BJ (cell line): ENCODE measurements around the gene ITGAX. TPM values are rescaled to one million over a fixed set of nuclear protein-coding genes. Genes with fewer than 3 reads are reported as not detected.

ENCODE experiments used
- CTCF ChIA-PET: fragments of 350-600 bp; formaldehyde crosslinking; extraction: SDS; loops from one replicate; lab custom pipeline; 2021; ENCODE audit warnings: antibody characterized with exemption, inconsistent platforms; lab: Yijun Ruan, JAX
- POLR2A ChIA-PET: fragments of 300-600 bp; sonication (Branson Sonifier 250); formaldehyde crosslinking; extraction: SDS; loops from one replicate; lab custom pipeline; 2021; ENCODE audit warnings: antibody characterized with exemption; lab: Charles Lee
- DNase-seq: peaks from one replicate; pipeline ENCODE4 v3.0.0-alpha.2; 2011; ENCODE audit warnings: low read depth
- H3K27me3 ChIP-seq: 2 replicates; pipeline ENCODE4 v1.6.0; 2011; ENCODE audit warnings: low read length; ENCODE audit not compliant: control insufficient read depth, insufficient read depth
- H3K36me3 ChIP-seq: 2 replicates; pipeline ENCODE4 v1.5.1; 2011; ENCODE audit warnings: low read length; ENCODE audit not compliant: control insufficient read depth, insufficient read depth
- H3K4me3 ChIP-seq: 2 replicates; pipeline ENCODE4 v1.5.1; 2011; ENCODE audit warnings: low read depth, mild to moderate bottlenecking, control low read depth, low read length
- polyA plus RNA-seq: library from polyadenylated mRNA; depleted of rRNA; stranded (reverse); fragments of >200 nt; gene quantifications from 2 replicates; pipeline ENCODE4 v1.2.3, GENCODE V29; 2011
- TF ChIP-seq, protein P1 (sequence below): IDR thresholded peaks from 2 replicates; pipeline ENCODE4 v1.5.1; 2011; ENCODE audit warnings: low read depth, mild to moderate bottlenecking, control low read depth, inconsistent platforms, low read length, moderate library complexity; ENCODE audit not compliant: insufficient read depth

Gene ITGAX
- polyA plus RNA-seq, 1 experiment = not detected

GRCh38 chr16:31355431-31356100 lies 590 bp downstream of the ITGAX start:
- Histone ChIP-seq H3K4me3 (no peak overlapping the region), H3K27me3 (0 out of 2 replicates have a peak, but pooled peaks cover 2% of the 10 kb centered on the region), H3K36me3 (no peaks in the 10 kb centered on the region)
- TF ChIP-seq, protein P1, sequence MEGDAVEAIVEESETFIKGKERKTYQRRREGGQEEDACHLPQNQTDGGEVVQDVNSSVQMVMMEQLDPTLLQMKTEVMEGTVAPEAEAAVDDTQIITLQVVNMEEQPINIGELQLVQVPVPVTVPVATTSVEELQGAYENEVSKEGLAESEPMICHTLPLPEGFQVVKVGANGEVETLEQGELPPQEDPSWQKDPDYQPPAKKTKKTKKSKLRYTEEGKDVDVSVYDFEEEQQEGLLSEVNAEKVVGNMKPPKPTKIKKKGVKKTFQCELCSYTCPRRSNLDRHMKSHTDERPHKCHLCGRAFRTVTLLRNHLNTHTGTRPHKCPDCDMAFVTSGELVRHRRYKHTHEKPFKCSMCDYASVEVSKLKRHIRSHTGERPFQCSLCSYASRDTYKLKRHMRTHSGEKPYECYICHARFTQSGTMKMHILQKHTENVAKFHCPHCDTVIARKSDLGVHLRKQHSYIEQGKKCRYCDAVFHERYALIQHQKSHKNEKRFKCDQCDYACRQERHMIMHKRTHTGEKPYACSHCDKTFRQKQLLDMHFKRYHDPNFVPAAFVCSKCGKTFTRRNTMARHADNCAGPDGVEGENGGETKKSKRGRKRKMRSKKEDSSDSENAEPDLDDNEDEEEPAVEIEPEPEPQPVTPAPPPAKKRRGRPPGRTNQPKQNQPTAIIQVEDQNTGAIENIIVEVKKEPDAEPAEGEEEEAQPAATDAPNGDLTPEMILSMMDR = no peak
- CTCF ChIA-PET = no interaction called here
- POLR2A ChIA-PET = no interaction called here
- no peak for DNase-seq

DNA sequence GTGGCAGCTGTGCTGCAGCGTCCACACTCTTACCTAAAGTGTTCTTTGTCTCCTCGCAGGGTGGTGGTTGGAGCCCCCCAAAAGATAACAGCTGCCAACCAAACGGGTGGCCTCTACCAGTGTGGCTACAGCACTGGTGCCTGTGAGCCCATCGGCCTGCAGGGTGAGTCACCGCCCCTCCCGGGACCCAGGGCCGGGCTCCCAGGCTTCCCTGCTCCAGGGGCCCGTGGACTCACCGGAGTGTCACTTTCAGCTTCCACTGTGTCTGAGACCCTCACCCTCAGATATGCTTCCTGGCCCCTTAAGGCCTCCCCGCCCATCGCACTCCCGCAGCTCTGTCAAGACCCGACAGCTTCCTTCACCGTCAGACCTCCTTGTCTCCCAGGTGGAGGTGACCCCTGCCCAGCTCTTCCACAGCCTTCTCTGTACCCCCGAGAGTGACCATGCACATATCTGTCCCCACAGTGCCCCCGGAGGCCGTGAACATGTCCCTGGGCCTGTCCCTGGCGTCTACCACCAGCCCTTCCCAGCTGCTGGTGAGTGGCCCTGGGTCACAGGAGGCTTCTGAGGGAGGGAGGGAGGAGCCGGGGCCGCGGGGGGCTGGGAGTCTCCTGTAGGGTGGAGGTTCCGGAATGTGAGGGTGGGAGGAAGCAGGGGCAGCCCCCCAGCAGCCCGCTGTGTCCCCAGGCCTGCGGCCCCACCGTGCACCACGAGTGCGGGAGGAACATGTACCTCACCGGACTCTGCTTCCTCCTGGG lies 1.8 kb downstream of the ITGAX start:
- POLR2A ChIA-PET = no interaction called here
- Histone ChIP-seq H3K27me3 (0 out of 2 replicates have a peak, but pooled peaks cover 2% of the 10 kb centered on the region), H3K36me3 (no peaks in the 10 kb centered on the region), H3K4me3 (no peak overlapping the region)
- DNase-seq = no peak
- TF ChIP-seq, protein P1 = no peak
- CTCF ChIA-PET = no interaction called here

DNA sequence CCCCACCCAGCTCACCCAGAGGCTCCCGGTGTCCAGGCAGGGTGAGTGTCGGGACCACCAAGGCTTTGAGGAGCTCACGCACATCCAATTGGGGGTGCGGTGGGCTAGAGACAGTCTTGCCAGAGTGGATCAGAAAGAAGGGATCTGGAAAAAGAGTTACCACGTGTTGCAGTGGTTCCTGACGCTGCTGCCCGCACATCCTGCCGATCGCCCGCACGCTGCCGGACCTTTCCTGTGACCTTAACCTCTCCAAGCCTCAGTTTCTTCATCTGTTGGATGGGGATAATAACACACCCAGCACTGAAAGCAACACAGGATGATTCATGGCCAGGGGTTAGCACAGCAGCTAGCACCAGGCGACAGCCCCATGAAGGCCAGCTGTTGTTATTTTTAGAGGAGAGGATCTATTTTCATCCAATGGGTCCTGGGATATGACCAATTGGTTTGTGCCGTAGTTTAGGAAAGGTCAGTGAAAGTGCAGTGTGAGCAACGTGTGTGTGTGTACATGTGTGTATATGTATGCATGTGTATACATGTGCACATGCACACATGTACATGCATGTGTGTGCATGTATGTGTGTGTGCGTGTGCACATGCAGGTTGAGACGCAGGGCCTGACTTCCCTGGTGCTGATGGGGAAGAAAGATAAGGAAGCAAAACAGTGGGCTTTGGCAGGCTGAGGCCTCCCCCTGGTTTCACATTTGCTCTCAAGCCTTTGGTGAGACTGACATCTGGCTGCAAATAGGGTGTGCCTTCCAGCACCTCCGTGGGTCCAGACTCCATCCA lies 2.5 kb downstream of the ITGAX start:
- Histone ChIP-seq H3K27me3 (0 out of 2 replicates have a peak, but pooled peaks cover 2% of the 10 kb centered on the region), H3K36me3 (no peaks in the 10 kb centered on the region), H3K4me3 (no peak overlapping the region)
- TF ChIP-seq, protein P1 = no peak
- ChIA-PET CTCF (no interaction called here), POLR2A (no interaction called here)
- no peak for DNase-seq

DNA sequence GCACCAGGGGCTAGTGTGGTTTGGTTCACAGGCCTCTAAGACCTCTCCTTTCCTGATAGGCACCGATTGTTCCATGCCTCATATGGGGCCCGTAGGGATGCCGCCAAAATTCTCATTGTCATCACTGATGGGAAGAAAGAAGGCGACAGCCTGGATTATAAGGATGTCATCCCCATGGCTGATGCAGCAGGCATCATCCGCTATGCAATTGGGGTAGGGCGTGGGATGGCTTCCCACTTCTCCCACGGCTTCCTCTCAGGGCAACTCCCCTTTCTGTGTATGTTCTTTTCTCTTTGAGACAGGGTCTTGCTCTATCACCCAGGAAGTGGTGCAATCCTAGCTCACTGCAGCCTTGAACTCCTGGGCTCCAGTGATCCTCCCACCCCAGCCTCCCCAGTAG lies 5.3 kb downstream of the ITGAX start:
- Histone ChIP-seq H3K36me3 (no peaks in the 10 kb centered on the region), H3K4me3 (no peak overlapping the region), H3K27me3 (0 out of 2 replicates have a peak, but pooled peaks cover 2% of the 10 kb centered on the region)
- POLR2A ChIA-PET = no interaction called here
- TF ChIP-seq, protein P1 = no peak
- CTCF ChIA-PET = interaction anchor here (0.6 kb wide), 1 partner anchor 84 kb away, joined by 3 read pairs; no protein-coding TSS in a partner anchor
- DNase-seq = no peak
